H1 (cell line): ENCODE results near the gene KIAA1671. TPM values are rescaled to one million over a fixed set of nuclear protein-coding genes. Genes with fewer than 3 reads are reported as not detected.

ENCODE experiments used
- CTCF ChIA-PET: fragments of 300-600 bp; sonication (Branson Sonifier 250); formaldehyde crosslinking; loops from one replicate; lab custom pipeline; 2021; ENCODE audit not compliant: partially characterized antibody; lab: Charles Lee
- POLR2A ChIA-PET: fragments of 300-600 bp; sonication (Branson Sonifier 250); formaldehyde crosslinking; loops from one replicate; lab custom pipeline; 2021; ENCODE audit warnings: inconsistent platforms; ENCODE audit not compliant: partially characterized antibody; lab: Charles Lee
- DNase-seq, 2 experiments: peaks; one replicate each; pipeline versions ENCODE4 v3.0.0 to v3.0.0-alpha.2; 2010 to 2022; ENCODE audit warnings: low spot score in 2 of 2, low read depth in 1 of 2, mixed read lengths in 1 of 2
- FAIRE-seq: peaks from 2 replicates; lab custom pipeline; 2011; peaks lifted over from hg19 to GRCh38; lab: Jason Lieb, UNC
- H2AFZ ChIP-seq: 2 replicates; pipeline ENCODE4 v1.8.1; 2012; ENCODE audit warnings: low read length, inconsistent platforms
- H2AK5ac ChIP-seq: 2 replicates; pipeline ENCODE4 v1.6.1; 2013; ENCODE audit warnings: low read depth, low read length
- H2BK120ac ChIP-seq: replicated peaks from 2 replicates; pipeline ENCODE3; 2013; ENCODE audit warnings: low read depth, low read length, inconsistent platforms
- H2BK12ac ChIP-seq: 2 replicates; pipeline ENCODE4 v1.6.1; 2013; ENCODE audit warnings: low read depth, low read length
- H2BK15ac ChIP-seq: 2 replicates; pipeline ENCODE4 v1.6.1; 2013; ENCODE audit warnings: low read length
- H2BK20ac ChIP-seq: 2 replicates; pipeline ENCODE4 v1.6.1; 2013; ENCODE audit warnings: low read length
- H2BK5ac ChIP-seq: 2 replicates; pipeline ENCODE4 v1.6.1; 2013; ENCODE audit warnings: low read depth, low read length
- H3K14ac ChIP-seq: 2 replicates; pipeline ENCODE4 v1.6.1; 2013; ENCODE audit warnings: inconsistent platforms; ENCODE audit not compliant: insufficient read length
- H3K18ac ChIP-seq: 2 replicates; pipeline ENCODE4 v1.6.1; 2013; ENCODE audit warnings: low read length; ENCODE audit errors: extremely low read depth
- H3K23ac ChIP-seq: 2 replicates; pipeline ENCODE4 v1.6.1; 2013; ENCODE audit warnings: inconsistent platforms; ENCODE audit not compliant: insufficient read length
- H3K23me2 ChIP-seq: 2 replicates; pipeline ENCODE4 v1.6.1; 2013; ENCODE audit warnings: low read depth, low read length
- H3K27ac ChIP-seq: 2 replicates; pipeline ENCODE4 v1.6.1; 2011; ENCODE audit warnings: low read depth, low read length, inconsistent platforms
- H3K27me3 ChIP-seq, 4 experiments: replicated peaks in 1 of 4; 1 replicate in 1 of 4; 2 replicates in 3 of 4; pipeline versions ENCODE4 v1.6.1 to v1.8.1; 2011 to 2013; ENCODE audit warnings: low read length in 3 of 4, mild to moderate bottlenecking in 3 of 4, inconsistent platforms in 2 of 4, mixed read lengths in 2 of 4, moderate library complexity in 1 of 4; ENCODE audit not compliant: control insufficient read depth in 3 of 4, insufficient read depth in 3 of 4; ENCODE audit errors: extremely low read depth in 1 of 4
- H3K36me3 ChIP-seq, 4 experiments: 2 replicates each; pipeline versions ENCODE4 v1.6.1 to v1.8.1; 2011 to 2013; ENCODE audit warnings: mild to moderate bottlenecking in 4 of 4, low read length in 3 of 4, moderate library complexity in 2 of 4, control low read depth in 1 of 4, inconsistent platforms in 1 of 4; ENCODE audit not compliant: insufficient read depth in 4 of 4, control insufficient read depth in 2 of 4
- H3K4ac ChIP-seq: replicated peaks from 2 replicates; pipeline ENCODE3; 2013; ENCODE audit warnings: low read length, low read depth, mixed read lengths, inconsistent platforms; ENCODE audit not compliant: insufficient read length
- H3K4me1 ChIP-seq, 4 experiments: replicated peaks in 1 of 4; 1 replicate in 1 of 4; 2 replicates in 3 of 4; pipeline versions ENCODE4 v1.6.1 to v1.8.1; 2011 to 2013; ENCODE audit warnings: low read length in 3 of 4, inconsistent platforms in 2 of 4, mixed read lengths in 1 of 4; ENCODE audit not compliant: insufficient read depth in 4 of 4, control insufficient read depth in 3 of 4
- H3K4me2 ChIP-seq, 2 experiments: 2 replicates each; pipeline versions ENCODE4 v1.6.1 to v1.8.1; 2011 to 2013; ENCODE audit warnings: low read depth in 2 of 2, low read length in 2 of 2, control low read depth in 1 of 2, inconsistent platforms in 1 of 2, mild to moderate bottlenecking in 1 of 2; ENCODE audit not compliant: insufficient read depth in 1 of 2
- H3K4me3 ChIP-seq, 4 experiments: fragments of 200-600, 300-600 bp in 1 of 4; sonication (generic), shearing (Covaris generic), sonication (Bioruptor Twin) in 1 of 4; 2 replicates each; pipeline versions ENCODE4 v1.5.1 to v1.8.1; 2011 to 2016; ENCODE audit warnings: low read length in 4 of 4, low read depth in 3 of 4, control low read depth in 2 of 4, inconsistent platforms in 2 of 4, mild to moderate bottlenecking in 2 of 4, mixed read lengths in 1 of 4, moderate library complexity in 1 of 4; ENCODE audit not compliant: insufficient read depth in 2 of 4; ENCODE audit errors: extremely low read depth in 1 of 4
- H3K56ac ChIP-seq: replicated peaks from 2 replicates; pipeline ENCODE3; 2013; ENCODE audit warnings: low read depth, mild to moderate bottlenecking, mixed read lengths, low read length, inconsistent platforms; ENCODE audit not compliant: insufficient read length
- H3K79me1 ChIP-seq: 2 replicates; pipeline ENCODE4 v1.6.1; 2013; ENCODE audit warnings: low read depth, low read length, control low read depth
- H3K79me2 ChIP-seq, 2 experiments: 2 replicates each; pipeline versions ENCODE4 v1.6.1 to v1.8.1; 2012 to 2013; ENCODE audit warnings: low read length in 2 of 2, mild to moderate bottlenecking in 2 of 2, inconsistent platforms in 1 of 2; ENCODE audit not compliant: insufficient read depth in 2 of 2, control insufficient read depth in 1 of 2
- H3K9ac ChIP-seq, 4 experiments: replicated peaks in 1 of 4; 1 replicate in 1 of 4; 2 replicates in 3 of 4; pipeline versions ENCODE4 v1.6.1 to v1.8.1; 2011 to 2013; ENCODE audit warnings: low read depth in 3 of 4, low read length in 3 of 4, control low read depth in 2 of 4, mild to moderate bottlenecking in 2 of 4, moderate library complexity in 2 of 4, inconsistent platforms in 1 of 4; ENCODE audit errors: extremely low read depth in 1 of 4
- H3K9me3 ChIP-seq, 2 experiments: 2 replicates each; pipeline versions ENCODE4 v1.6.1 to v1.8.1; 2012 to 2013; ENCODE audit warnings: mild to moderate bottlenecking in 2 of 2, moderate library complexity in 2 of 2, control low read depth in 1 of 2, inconsistent platforms in 1 of 2, low read depth in 1 of 2, low read length in 1 of 2, mixed read lengths in 1 of 2; ENCODE audit not compliant: insufficient read depth in 2 of 2
- H4K20me1 ChIP-seq, 2 experiments: replicated peaks in 1 of 2; 2 replicates each; pipeline versions ENCODE3 to v1.8.1; 2011 to 2013; ENCODE audit warnings: inconsistent platforms in 2 of 2, low read length in 2 of 2, mild to moderate bottlenecking in 1 of 2; ENCODE audit not compliant: insufficient read depth in 2 of 2, control insufficient read depth in 1 of 2
- H4K5ac ChIP-seq: 2 replicates; pipeline ENCODE4 v1.6.1; 2013; ENCODE audit warnings: low read length, low read depth, mixed read lengths, inconsistent platforms; ENCODE audit not compliant: insufficient read length
- H4K8ac ChIP-seq: 2 replicates; pipeline ENCODE4 v1.8.0; 2013; ENCODE audit warnings: mild to moderate bottlenecking, moderate library complexity, low read length, inconsistent platforms; ENCODE audit not compliant: insufficient read depth; ENCODE audit errors: extremely low read depth
- H4K91ac ChIP-seq: replicated peaks from 2 replicates; pipeline ENCODE3; 2013; ENCODE audit warnings: low read length, mixed read lengths, inconsistent platforms; ENCODE audit not compliant: insufficient read length
- CBX5 ChIP-seq: fragments of 300-800, 300-1000 bp; sonication (generic); IDR thresholded peaks from 2 replicates; pipeline ENCODE4 v1.7.1; 2016; ENCODE audit warnings: antibody characterized with exemption, low read length, low read depth
- EGR1 ChIP-seq: IDR thresholded peaks from 2 replicates; pipeline ENCODE4 v1.6.1; 2011; ENCODE audit warnings: low read depth, low read length, borderline replicate concordance
- FOSL1 ChIP-seq: IDR thresholded peaks from 2 replicates; pipeline ENCODE4 v1.6.1; 2011; ENCODE audit warnings: mild to moderate bottlenecking, low read depth, low read length, moderate library complexity; ENCODE audit not compliant: insufficient read depth
- HDAC2 ChIP-seq, 2 experiments: fragments of 300-600 bp in 1 of 2; sonication (generic) in 1 of 2; IDR thresholded peaks; 2 replicates each; pipeline ENCODE4 v1.6.1; 2011 to 2012; ENCODE audit warnings: low read depth in 2 of 2, low read length in 2 of 2, mild to moderate bottlenecking in 2 of 2, moderate library complexity in 2 of 2, borderline replicate concordance in 1 of 2, inconsistent platforms in 1 of 2
- JUND ChIP-seq: IDR thresholded peaks from 2 replicates; pipeline ENCODE4 v1.6.1; 2011; ENCODE audit warnings: mild to moderate bottlenecking, improper control_type of control experiment, low read length
- KDM4A ChIP-seq: IDR thresholded peaks from one replicate; pipeline ENCODE4 v1.7.1; 2012; ENCODE audit warnings: low read depth, mild to moderate bottlenecking, moderate library complexity, low read length, inconsistent platforms; ENCODE audit not compliant: severe bottlenecking
- SAP30 ChIP-seq: fragments of 300-600 bp; sonication (generic); IDR thresholded peaks from 2 replicates; pipeline ENCODE4 v1.7.1; 2012; ENCODE audit warnings: low read length, moderate library complexity, mild to moderate bottlenecking, inconsistent platforms; ENCODE audit not compliant: insufficient read depth, insufficient replicate concordance
- SIX5 ChIP-seq: IDR thresholded peaks from 2 replicates; pipeline ENCODE4 v1.6.1; 2011; ENCODE audit warnings: mild to moderate bottlenecking, low read depth, low read length
- SP2 ChIP-seq: IDR thresholded peaks from 2 replicates; pipeline ENCODE4 v1.6.1; 2012; ENCODE audit warnings: mild to moderate bottlenecking, low read length, inconsistent platforms
- SRF ChIP-seq: IDR thresholded peaks from 2 replicates; pipeline ENCODE4 v1.6.1; 2011; ENCODE audit warnings: mild to moderate bottlenecking, low read depth, low read length, moderate library complexity
- WGBS, 2 experiments: shearing (Covaris generic) in 1 of 2; methylation state at CpG; one replicate each; pipeline versions ENCODE4 v1.1.6 to v1.1.7; 2013 to 2015; ENCODE audit warnings: low lambda C conversion rate in 2 of 2, mixed read lengths in 2 of 2, inconsistent platforms in 1 of 2, low coverage in 1 of 2, missing lambda C conversion rate in 1 of 2; ENCODE audit not compliant: insufficient replicate concordance in 2 of 2, insufficient coverage in 1 of 2, insufficient read length in 1 of 2; ENCODE audit errors: extremely low coverage in 1 of 2, missing lambda C conversion rate in 1 of 2; 5-methylcytosine and 5-hydroxymethylcytosine counted together
- polyA plus RNA-seq, 7 experiments: library from polyadenylated mRNA; depleted of rRNA in 3 of 7; stranded (reverse) in 5 of 7; unstranded in 2 of 7; fragments of >200 nt in 5 of 7; fragments of 200-250 nt in 2 of 7; gene quantifications; 1 replicate in 5 of 7; 2 replicates in 1 of 7; 4 replicates in 1 of 7; pipeline versions ENCODE4 v1.2.1 to v1.2.3, GENCODE V29; 2011 to 2013; ENCODE audit warnings: missing spikeins in 2 of 7, mixed read lengths in 2 of 7
- total RNA-seq: library from RNA; stranded (reverse); fragmentation: NEBNext Ultra II Directional; extraction: Animal tissue kit (Norgen Biotek cat#: 25700); gene quantifications from 2 replicates; pipeline ENCODE4 v1.2.1, GENCODE V29; 2021
- TF ChIP-seq, protein P1 (sequence below): IDR thresholded peaks from 2 replicates; pipeline ENCODE4 v1.6.1; 2012; ENCODE audit warnings: inconsistent platforms

KIAA1671 gene
- total and polyA plus RNA-seq, 2 of the 8 experiments (the other 6 are each of a cell fraction or from before 2014, with no cell fraction given), result 6.4 to 23.9 TPM

GRCh38 chr22:25139062-25139461 lies 186.5 kb downstream of the KIAA1671 start:
- H2AFZ ChIP-seq, result no peak overlapping the region
- H3K14ac ChIP-seq, result no peak overlapping the region
- no peak overlapping the region for H2BK15ac ChIP-seq
- peaks cover 0 to 4% of the 10 kb centered on the region in 2 experiments for H4K20me1 ChIP-seq
- DNase-seq (no peak), FAIRE-seq (no peak)
- POLR2A ChIA-PET, result no interaction called here
- H2BK120ac ChIP-seq, result no peak overlapping the region
- H3K27ac ChIP-seq, result no peak overlapping the region
- no peak overlapping the region for H3K56ac ChIP-seq
- no peaks in the 10 kb centered on the region for H3K23me2 ChIP-seq
- no peaks in the 10 kb centered on the region for H3K79me2 ChIP-seq
- no peak overlapping the region for H4K5ac ChIP-seq
- no peak overlapping the region for H3K4me3 ChIP-seq
- no peak overlapping the region for H2AK5ac ChIP-seq
- H3K4ac ChIP-seq, result no peak overlapping the region
- WGBS, 2 experiments, result 79% methylated on average over 2 of the region's 2 CpGs; no CpG with 5 or more reads in 1 of the 2 experiments
- H3K4me1 ChIP-seq, result no peaks in the 10 kb centered on the region
- no peak overlapping the region for H3K18ac ChIP-seq
- CTCF ChIA-PET, result interaction anchor here (2.2 kb wide), 1 partner anchor 28 kb away, joined by 14 read pairs; no protein-coding TSS in a partner anchor
- H2BK12ac ChIP-seq, result no peak overlapping the region
- no peaks in the 10 kb centered on the region for H3K9me3 ChIP-seq
- H3K36me3 ChIP-seq, result no peaks in the 10 kb centered on the region
- H4K91ac ChIP-seq, result no peak overlapping the region
- no peak overlapping the region for H3K4me2 ChIP-seq
- no peak overlapping the region for H2BK20ac ChIP-seq
- no peak overlapping the region for H3K9ac ChIP-seq
- H3K23ac ChIP-seq, result no peak overlapping the region
- no peak overlapping the region for H4K8ac ChIP-seq
- H3K79me1 ChIP-seq, result no peaks in the 10 kb centered on the region; the same call in 1 of the 2 replicates
- H2BK5ac ChIP-seq, result no peak overlapping the region
- H3K27me3 ChIP-seq, result no peaks in the 10 kb centered on the region; a peak in 1 of 7 replicates
- no peak for TF ChIP-seq FOSL1
- TF ChIP-seq KDM4A, result no peak
- no peak for TF ChIP-seq SRF
- TF ChIP-seq SP2, result no peak
- no peak for TF ChIP-seq CBX5
- TF ChIP-seq EGR1, result no peak
- TF ChIP-seq SIX5, result no peak
- TF ChIP-seq JUND, result no peak
- TF ChIP-seq, protein P1, sequence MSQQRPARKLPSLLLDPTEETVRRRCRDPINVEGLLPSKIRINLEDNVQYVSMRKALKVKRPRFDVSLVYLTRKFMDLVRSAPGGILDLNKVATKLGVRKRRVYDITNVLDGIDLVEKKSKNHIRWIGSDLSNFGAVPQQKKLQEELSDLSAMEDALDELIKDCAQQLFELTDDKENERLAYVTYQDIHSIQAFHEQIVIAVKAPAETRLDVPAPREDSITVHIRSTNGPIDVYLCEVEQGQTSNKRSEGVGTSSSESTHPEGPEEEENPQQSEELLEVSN, result no peak
- TF ChIP-seq HDAC2 (IDR thresholded peaks at IDR 0.05; ENCODE audit: borderline replicate concordance in 1 of 2, low read depth in 2 of 2, low read length in 2 of 2), result no peak
- no peak for TF ChIP-seq SAP30
